MG63 (cell line): ENCODE data around the gene EYA2. TPM values are rescaled to one million over a fixed set of nuclear protein-coding genes. Genes with fewer than 3 reads are reported as not detected.

Source experiments
- DNase-seq: peaks from one replicate; pipeline ENCODE4 v3.0.0-alpha.2; 2020
- H3K27me3 ChIP-seq: fragments of 250-450 bp; sonication (Bioruptor Pico); 2 replicates; pipeline ENCODE4 v1.5.1; 2020; ENCODE audit warnings: mild to moderate bottlenecking, moderate library complexity
- H3K36me3 ChIP-seq: fragments of 250-450 bp; sonication (Bioruptor Pico); 2 replicates; pipeline ENCODE4 v1.5.1; 2020; ENCODE audit warnings: mild to moderate bottlenecking, moderate library complexity
- H3K4me3 ChIP-seq: fragments of 250-450 bp; sonication (Bioruptor Pico); 2 replicates; pipeline ENCODE4 v1.5.1; 2020; ENCODE audit warnings: mild to moderate bottlenecking, moderate library complexity
- H3K9me3 ChIP-seq: fragments of 250-450 bp; sonication (Bioruptor Pico); 2 replicates; pipeline ENCODE4 v1.5.1; 2020; ENCODE audit warnings: mild to moderate bottlenecking, moderate library complexity
- total RNA-seq: library from RNA; depleted of rRNA; stranded (reverse); fragments of >200 nt; shearing (Covaris generic); gene quantifications from 2 replicates; pipeline ENCODE4 v1.2.3, GENCODE V29; 2014; ENCODE audit warnings: low replicate concordance

EYA2 gene
- total RNA-seq, 1 experiment from 2014 or later = 37.0 TPM

GRCh38 chr20:46937533-46938226 lies 43.0 kb downstream of the EYA2 start:
- Histone ChIP-seq H3K9me3 (no peaks in the 10 kb centered on the region), H3K27me3 (no peaks in the 10 kb centered on the region), H3K36me3 (no peaks in the 10 kb centered on the region; the same call in 1 of the 2 replicates), H3K4me3 (no peak overlapping the region)
- no peak for DNase-seq

- no peaks in the 10 kb centered on the region; the same call in 1 of the 2 replicates for H3K36me3 ChIP-seq
- DNase-seq = peak; percentile 40
- H3K4me3 ChIP-seq = no peak overlapping the region
- H3K27me3 ChIP-seq = no peaks in the 10 kb centered on the region
- no peaks in the 10 kb centered on the region for H3K9me3 ChIP-seq
Observed at GRCh38 chr20:46938434-46938833, 43.8 kb downstream of the EYA2 start.

- Histone ChIP-seq H3K36me3 (no peaks in the 10 kb centered on the region; the same call in 1 of the 2 replicates), H3K4me3 (no peak overlapping the region), H3K9me3 (no peaks in the 10 kb centered on the region), H3K27me3 (no peaks in the 10 kb centered on the region)
- no peak for DNase-seq
Observed at GRCh38 chr20:46939031-46939965, 44.7 kb downstream of the EYA2 start.

- DNase-seq = no peak
- Histone ChIP-seq H3K4me3 (no peak overlapping the region), H3K27me3 (no peaks in the 10 kb centered on the region), H3K36me3 (no peaks in the 10 kb centered on the region; the same call in 1 of the 2 replicates), H3K9me3 (no peaks in the 10 kb centered on the region)
Observed at GRCh38 chr20:46940616-46941015, 46.0 kb downstream of the EYA2 start.

GRCh38 chr20:46941404-46941803 lies 46.8 kb downstream of the EYA2 start:
- Histone ChIP-seq H3K36me3 (no peaks in the 10 kb centered on the region; the same call in 1 of the 2 replicates), H3K9me3 (no peaks in the 10 kb centered on the region), H3K27me3 (no peaks in the 10 kb centered on the region), H3K4me3 (no peak overlapping the region)
- no peak for DNase-seq

- DNase-seq = no peak
- no peaks in the 10 kb centered on the region for H3K9me3 ChIP-seq
- H3K27me3 ChIP-seq = no peaks in the 10 kb centered on the region
- H3K36me3 ChIP-seq = no peaks in the 10 kb centered on the region; the same call in 1 of the 2 replicates
- no peak overlapping the region for H3K4me3 ChIP-seq
Observed at GRCh38 chr20:46943861-46944591, 49.4 kb downstream of the EYA2 start.

- Histone ChIP-seq H3K9me3 (no peaks in the 10 kb centered on the region), H3K4me3 (no peak overlapping the region), H3K36me3 (no peaks in the 10 kb centered on the region), H3K27me3 (no peaks in the 10 kb centered on the region)
- DNase-seq = peak; percentile 71
Observed at GRCh38 chr20:46945465-46945864, 50.8 kb downstream of the EYA2 start.

GRCh38 chr20:46946181-46946624 lies 51.6 kb downstream of the EYA2 start:
- Histone ChIP-seq H3K9me3 (no peaks in the 10 kb centered on the region), H3K36me3 (no peaks in the 10 kb centered on the region), H3K27me3 (no peaks in the 10 kb centered on the region), H3K4me3 (no peak overlapping the region)
- DNase-seq = peak; percentile 75

GRCh38 chr20:46946796-46947195 lies 52.2 kb downstream of the EYA2 start:
- H3K27me3 ChIP-seq = no peaks in the 10 kb centered on the region
- H3K4me3 ChIP-seq = no peak overlapping the region
- no peaks in the 10 kb centered on the region for H3K9me3 ChIP-seq
- peak; percentile 56 for DNase-seq
- H3K36me3 ChIP-seq = no peaks in the 10 kb centered on the region

- Histone ChIP-seq H3K27me3 (no peaks in the 10 kb centered on the region), H3K4me3 (no peak overlapping the region), H3K36me3 (no peaks in the 10 kb centered on the region), H3K9me3 (no peaks in the 10 kb centered on the region)
- DNase-seq = no peak
Observed at GRCh38 chr20:46948081-46948480, 53.4 kb downstream of the EYA2 start.

- peaks cover 5% of the 10 kb centered on the region; the same call in 1 of the 2 replicates for H3K9me3 ChIP-seq
- no peak for DNase-seq
- H3K4me3 ChIP-seq = no peak overlapping the region
- no peaks in the 10 kb centered on the region for H3K27me3 ChIP-seq
- peaks cover 9% of the 10 kb centered on the region for H3K36me3 ChIP-seq
Observed at GRCh38 chr20:46951405-46951804, 56.8 kb downstream of the EYA2 start.

GRCh38 chr20:46951840-46952497 lies 57.3 kb downstream of the EYA2 start:
- no peak overlapping the region for H3K4me3 ChIP-seq
- DNase-seq = no peak
- H3K36me3 ChIP-seq = peaks cover 13% of the 10 kb centered on the region

GRCh38 chr20:46953596-46953995 lies 59.0 kb downstream of the EYA2 start:
- Histone ChIP-seq H3K27me3 (no peaks in the 10 kb centered on the region), H3K4me3 (no peak overlapping the region), H3K36me3 (peaks cover 20% of the 10 kb centered on the region), H3K9me3 (peaks cover 14% of the 10 kb centered on the region)
- DNase-seq = no peak

More at GRCh38 chr20:46951840-46952497, 57.3 kb downstream of the EYA2 start:
- H3K27me3 ChIP-seq = no peaks in the 10 kb centered on the region
- peaks cover 8% of the 10 kb centered on the region for H3K9me3 ChIP-seq

GRCh38 chr20:46954490-46955038 lies 59.9 kb downstream of the EYA2 start:
- DNase-seq = peak; percentile 97
- H3K9me3 ChIP-seq = peaks cover 14% of the 10 kb centered on the region
- no peaks in the 10 kb centered on the region for H3K27me3 ChIP-seq
- H3K4me3 ChIP-seq = peak overlapping the region; percentile 11; the same call in 1 of the 2 replicates
- H3K36me3 ChIP-seq = peaks cover 20% of the 10 kb centered on the region

- H3K4me3 ChIP-seq = no peak overlapping the region
- no peak for DNase-seq
Observed at GRCh38 chr20:46955601-46956556, 61.2 kb downstream of the EYA2 start.

More at GRCh38 chr20:46955601-46956556, 61.2 kb downstream of the EYA2 start:
- H3K27me3 ChIP-seq = no peaks in the 10 kb centered on the region
- H3K36me3 ChIP-seq = peaks cover 20% of the 10 kb centered on the region
- H3K9me3 ChIP-seq = peaks cover 14% of the 10 kb centered on the region
